ENCODE results near the gene PPP1R1B.
"Not testable (repeated sequence)": the region's sequence is repeated elsewhere in the genome, so short reads cannot be mapped to it uniquely, and the experiment has no call there.

The PPP1R1B gene

DNA sequence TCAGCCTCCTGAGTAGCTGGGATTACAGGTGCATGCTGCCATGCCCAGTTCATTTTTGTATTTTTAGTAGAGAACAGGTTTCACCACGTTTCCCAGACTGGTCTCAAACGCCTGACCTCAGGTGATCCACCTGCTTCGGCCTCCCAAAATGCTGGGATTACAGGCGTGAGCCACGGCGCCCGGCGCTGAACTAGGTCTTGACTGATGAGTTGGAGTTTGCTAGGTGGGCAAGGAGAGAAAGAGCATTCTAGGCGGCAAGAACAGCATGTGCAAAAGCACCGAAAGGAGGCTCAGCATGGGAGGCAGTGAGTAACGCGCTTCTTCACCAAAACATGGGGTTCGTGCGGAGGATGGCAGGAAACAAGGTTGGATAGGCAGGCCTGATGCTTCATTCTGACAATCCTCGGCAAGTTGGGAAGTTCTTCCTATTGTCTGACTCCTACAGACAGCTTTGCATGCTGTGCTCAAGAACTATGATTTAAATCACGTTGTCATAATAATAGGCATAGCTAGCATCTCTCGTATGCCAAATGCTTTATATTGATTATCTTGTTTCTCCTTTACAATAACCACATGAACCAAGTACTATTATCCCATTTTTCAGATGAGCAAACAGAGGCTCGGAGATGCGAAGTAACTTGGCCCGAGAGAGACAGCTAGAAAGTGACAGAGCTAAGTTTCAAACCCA lies 45.5 kb upstream of the PPP1R1B start:
- H3K4me3 ChIP-seq (ENCODE audit: low read depth, low read length): no peak overlapping the region
- no peaks in the 10 kb centered on the region for H3K36me3 ChIP-seq (ENCODE audit: control insufficient read depth, insufficient read depth, low read length)
- no peak overlapping the region for H3K9ac ChIP-seq

DNA sequence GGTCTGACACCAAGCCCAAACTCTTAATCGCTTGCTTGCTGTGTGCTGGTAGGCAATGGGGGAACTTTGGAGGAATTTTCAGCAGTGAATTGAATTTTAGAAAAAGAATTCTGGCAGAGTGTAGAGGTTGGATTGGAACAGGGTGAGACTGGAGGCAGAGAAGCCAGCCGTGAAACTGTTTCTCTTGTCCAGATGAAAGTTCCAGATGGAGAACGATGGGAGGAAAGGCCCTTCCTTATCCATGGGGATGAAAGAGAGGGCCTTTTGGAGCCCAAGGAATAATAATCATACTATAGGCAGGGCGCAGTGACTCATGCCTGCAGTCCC lies 45.0 kb upstream of the PPP1R1B start:
- H2AFZ ChIP-seq: no peak overlapping the region

More for the DNA sequence above, 45.5 kb upstream of the PPP1R1B start:
- Histone ChIP-seq H3K27me3 (ENCODE audit: control insufficient read depth, insufficient read depth, low read length) (no peaks in the 10 kb centered on the region), H3K4me1 (no peaks in the 10 kb centered on the region), H3K9me3 (ENCODE audit: control insufficient read depth, low read length) (no peaks in the 10 kb centered on the region), H3K4me2 (ENCODE audit: low read length) (no peak overlapping the region), H2AFZ (no peak overlapping the region), H3K27ac (no peak overlapping the region), H3K79me2 (no peaks in the 10 kb centered on the region)
- TF ChIP-seq, protein P1, sequence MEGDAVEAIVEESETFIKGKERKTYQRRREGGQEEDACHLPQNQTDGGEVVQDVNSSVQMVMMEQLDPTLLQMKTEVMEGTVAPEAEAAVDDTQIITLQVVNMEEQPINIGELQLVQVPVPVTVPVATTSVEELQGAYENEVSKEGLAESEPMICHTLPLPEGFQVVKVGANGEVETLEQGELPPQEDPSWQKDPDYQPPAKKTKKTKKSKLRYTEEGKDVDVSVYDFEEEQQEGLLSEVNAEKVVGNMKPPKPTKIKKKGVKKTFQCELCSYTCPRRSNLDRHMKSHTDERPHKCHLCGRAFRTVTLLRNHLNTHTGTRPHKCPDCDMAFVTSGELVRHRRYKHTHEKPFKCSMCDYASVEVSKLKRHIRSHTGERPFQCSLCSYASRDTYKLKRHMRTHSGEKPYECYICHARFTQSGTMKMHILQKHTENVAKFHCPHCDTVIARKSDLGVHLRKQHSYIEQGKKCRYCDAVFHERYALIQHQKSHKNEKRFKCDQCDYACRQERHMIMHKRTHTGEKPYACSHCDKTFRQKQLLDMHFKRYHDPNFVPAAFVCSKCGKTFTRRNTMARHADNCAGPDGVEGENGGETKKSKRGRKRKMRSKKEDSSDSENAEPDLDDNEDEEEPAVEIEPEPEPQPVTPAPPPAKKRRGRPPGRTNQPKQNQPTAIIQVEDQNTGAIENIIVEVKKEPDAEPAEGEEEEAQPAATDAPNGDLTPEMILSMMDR (IDR thresholded peaks at IDR 0.05): no peak

DNA sequence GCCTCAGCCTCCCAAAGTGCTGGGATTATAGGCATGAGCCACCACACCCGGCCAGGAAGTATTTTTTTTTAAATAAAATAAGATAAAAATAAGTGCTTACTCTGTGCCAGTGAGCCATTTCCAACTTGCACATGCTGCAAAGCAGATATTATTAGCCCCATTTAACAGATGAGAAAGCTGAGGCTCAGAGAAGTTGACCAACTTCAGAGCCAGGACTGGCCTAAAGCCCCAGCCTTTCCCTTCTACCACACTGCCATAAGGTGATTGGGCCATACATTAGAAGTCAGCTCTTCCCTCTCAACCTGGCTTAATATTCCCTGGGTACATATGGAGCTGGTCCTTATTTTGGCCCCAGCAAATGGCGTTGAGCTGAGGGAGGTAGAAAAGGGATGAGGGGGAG lies 44.1 kb upstream of the PPP1R1B start:
- H3K4me3 ChIP-seq (ENCODE audit: low read depth, low read length): no peak overlapping the region
- no peaks in the 10 kb centered on the region for H3K4me1 ChIP-seq
- no peak overlapping the region for H3K4me2 ChIP-seq (ENCODE audit: low read length)
- TF ChIP-seq, protein P1 (IDR thresholded peaks at IDR 0.05): no peak
- no peak overlapping the region for H2AFZ ChIP-seq
- no peak overlapping the region for H3K9ac ChIP-seq
- no peaks in the 10 kb centered on the region for H3K79me2 ChIP-seq
- H3K9me3 ChIP-seq (ENCODE audit: control insufficient read depth, low read length): no peaks in the 10 kb centered on the region
- H3K27ac ChIP-seq: no peak overlapping the region
- no peaks in the 10 kb centered on the region for H3K36me3 ChIP-seq (ENCODE audit: control insufficient read depth, insufficient read depth, low read length)
- H3K27me3 ChIP-seq (ENCODE audit: control insufficient read depth, insufficient read depth, low read length): no peaks in the 10 kb centered on the region

More for the DNA sequence above, 45.0 kb upstream of the PPP1R1B start:
- H3K4me1 ChIP-seq: no peaks in the 10 kb centered on the region
- H3K36me3 ChIP-seq (ENCODE audit: control insufficient read depth, insufficient read depth, low read length): no peaks in the 10 kb centered on the region
- H3K4me3 ChIP-seq (ENCODE audit: low read depth, low read length): no peak overlapping the region
- no peak overlapping the region for H3K27ac ChIP-seq
- no peaks in the 10 kb centered on the region for H3K9me3 ChIP-seq (ENCODE audit: control insufficient read depth, low read length)
- no peaks in the 10 kb centered on the region for H3K79me2 ChIP-seq
- no peak overlapping the region for H3K4me2 ChIP-seq (ENCODE audit: low read length)
- H3K9ac ChIP-seq: no peak overlapping the region
- TF ChIP-seq, protein P1 (IDR thresholded peaks at IDR 0.05): no peak
- no peaks in the 10 kb centered on the region for H3K27me3 ChIP-seq (ENCODE audit: control insufficient read depth, insufficient read depth, low read length)

DNA sequence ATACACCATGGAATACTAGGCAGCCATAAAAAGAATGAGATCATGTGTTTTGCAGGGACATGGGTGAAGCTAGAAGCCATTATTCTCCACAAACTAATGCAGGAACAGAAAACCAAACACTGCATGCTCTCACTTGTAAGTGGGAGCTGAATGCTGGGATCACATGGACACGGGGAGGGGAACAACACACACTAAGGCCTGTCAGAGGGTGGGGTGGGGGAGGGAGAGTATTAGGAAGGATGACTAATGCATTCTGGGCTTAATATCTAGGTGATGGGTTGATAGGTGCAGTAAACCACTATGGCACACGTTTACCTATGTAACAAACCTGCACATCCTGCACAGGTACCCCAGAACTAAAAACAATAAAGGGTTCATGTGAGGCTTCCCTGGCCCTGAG lies 36.6 kb upstream of the PPP1R1B start:
- not testable (repeated sequence) for H3K4me3 ChIP-seq (ENCODE audit: low read depth, low read length); H3K4me2 ChIP-seq (ENCODE audit: low read length); H3K79me2 ChIP-seq; H3K27me3 ChIP-seq (ENCODE audit: control insufficient read depth, insufficient read depth, low read length); H3K27ac ChIP-seq; H2AFZ ChIP-seq; H3K36me3 ChIP-seq (ENCODE audit: control insufficient read depth, insufficient read depth, low read length); H3K9me3 ChIP-seq (ENCODE audit: control insufficient read depth, low read length); H3K4me1 ChIP-seq; H3K9ac ChIP-seq

DNA sequence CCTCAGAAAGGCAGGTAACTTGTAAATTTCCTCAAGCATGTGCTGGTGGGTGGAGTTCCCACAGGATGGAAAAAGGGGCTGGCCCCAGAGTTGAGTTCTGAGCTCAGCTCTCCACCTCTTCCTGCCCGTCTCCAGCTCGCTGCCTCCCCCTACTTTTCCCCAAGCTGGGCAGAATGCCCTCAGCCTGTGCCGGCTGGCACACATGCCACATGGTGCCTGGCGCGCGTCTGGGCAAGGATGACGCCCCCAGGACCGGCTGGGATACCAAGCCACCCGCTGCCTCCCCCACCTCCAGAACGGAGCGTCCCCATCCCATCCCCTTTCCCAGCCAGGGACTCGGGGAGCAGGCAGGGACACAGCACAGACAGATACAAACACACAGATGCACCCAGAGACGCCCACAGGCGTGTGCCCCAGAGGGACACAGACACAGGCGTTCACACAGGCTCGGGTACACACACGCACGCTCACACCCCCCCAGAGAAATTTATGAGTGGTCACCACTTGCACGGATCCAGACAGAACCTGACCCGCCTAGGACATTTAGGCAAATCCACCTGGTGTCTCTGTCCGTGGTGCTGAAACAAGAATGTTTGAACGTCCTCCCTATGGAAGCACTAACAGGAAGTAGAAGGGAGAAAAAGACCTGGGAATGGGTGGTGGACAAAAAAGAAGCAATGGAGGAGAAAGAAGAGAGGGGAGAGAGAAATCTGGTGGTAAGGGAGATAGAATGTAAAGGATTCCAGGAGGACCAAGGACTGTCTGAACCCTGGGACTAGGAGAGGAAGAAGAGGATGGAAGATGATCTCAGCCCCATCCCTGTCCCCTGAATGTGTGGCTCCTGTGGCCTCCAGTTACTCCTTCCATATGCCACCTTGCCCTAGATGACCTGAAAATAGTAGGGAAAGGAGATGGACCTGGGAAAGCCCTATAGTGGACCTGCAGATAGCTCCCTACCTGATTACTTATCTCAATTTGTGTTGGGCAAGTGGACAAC lies 34.5 kb upstream of the PPP1R1B start:
- TF ChIP-seq, protein P1 (IDR thresholded peaks at IDR 0.05): no peak
- Histone ChIP-seq H3K9ac (no peak overlapping the region), H3K9me3 (ENCODE audit: control insufficient read depth, low read length) (no peaks in the 10 kb centered on the region), H3K27ac (no peak overlapping the region), H3K36me3 (ENCODE audit: control insufficient read depth, insufficient read depth, low read length) (no peaks in the 10 kb centered on the region), H3K27me3 (ENCODE audit: control insufficient read depth, insufficient read depth, low read length) (peaks cover 11% of the 10 kb centered on the region), H2AFZ (no peak overlapping the region), H3K4me1 (peaks cover 4% of the 10 kb centered on the region), H3K4me3 (ENCODE audit: low read depth, low read length) (no peak overlapping the region), H3K79me2 (no peaks in the 10 kb centered on the region), H3K4me2 (ENCODE audit: low read length) (no peak overlapping the region)

Data from parathyroid adenoma (tissue), 2 donors.